Keratinocyte (primary cell): Measurements from ENCODE around the gene MAP4K3.

Source experiments
- EZH2 ChIP-seq: IDR thresholded peaks from one replicate; pipeline ENCODE4 v1.6.1; 2012; ENCODE audit warnings: inconsistent platforms, mild to moderate bottlenecking, low read length, moderate library complexity
- TF ChIP-seq, protein P1 (sequence below), 3 experiments: IDR thresholded peaks in 1 of 3; conservative IDR thresholded peaks in 1 of 3; optimal IDR thresholded peaks in 1 of 3; 2 replicates in 2 of 3; 3 replicates in 1 of 3; pipeline versions ENCODE3 to v1.5.1; 2011; ENCODE audit warnings: low read length in 3 of 3, mild to moderate bottlenecking in 3 of 3, moderate library complexity in 2 of 3, control low read depth in 1 of 3, inconsistent platforms in 1 of 3; ENCODE audit not compliant: insufficient read depth in 2 of 3; ENCODE audit errors: extremely low read depth in 1 of 3

DNA sequence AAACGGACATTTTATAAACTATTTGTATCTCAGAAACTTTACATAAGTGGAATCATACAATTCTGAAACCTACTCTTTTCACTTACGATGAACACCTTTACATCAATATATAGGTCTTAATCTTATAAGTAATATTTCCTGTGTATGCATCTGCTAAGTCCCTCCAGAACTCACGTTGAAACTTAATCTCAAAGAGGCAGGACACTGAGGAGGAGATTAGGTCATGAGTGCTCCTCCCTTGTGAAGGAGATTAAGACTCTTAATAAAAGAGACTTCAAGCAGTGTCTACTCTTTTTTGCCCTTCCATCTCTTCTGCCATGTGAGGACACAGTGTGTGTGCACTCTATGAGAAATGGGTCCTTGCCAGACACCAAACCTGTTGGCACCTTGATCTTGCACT is 98.6 kb downstream of the MAP4K3 start:
- TF ChIP-seq, protein P1, sequence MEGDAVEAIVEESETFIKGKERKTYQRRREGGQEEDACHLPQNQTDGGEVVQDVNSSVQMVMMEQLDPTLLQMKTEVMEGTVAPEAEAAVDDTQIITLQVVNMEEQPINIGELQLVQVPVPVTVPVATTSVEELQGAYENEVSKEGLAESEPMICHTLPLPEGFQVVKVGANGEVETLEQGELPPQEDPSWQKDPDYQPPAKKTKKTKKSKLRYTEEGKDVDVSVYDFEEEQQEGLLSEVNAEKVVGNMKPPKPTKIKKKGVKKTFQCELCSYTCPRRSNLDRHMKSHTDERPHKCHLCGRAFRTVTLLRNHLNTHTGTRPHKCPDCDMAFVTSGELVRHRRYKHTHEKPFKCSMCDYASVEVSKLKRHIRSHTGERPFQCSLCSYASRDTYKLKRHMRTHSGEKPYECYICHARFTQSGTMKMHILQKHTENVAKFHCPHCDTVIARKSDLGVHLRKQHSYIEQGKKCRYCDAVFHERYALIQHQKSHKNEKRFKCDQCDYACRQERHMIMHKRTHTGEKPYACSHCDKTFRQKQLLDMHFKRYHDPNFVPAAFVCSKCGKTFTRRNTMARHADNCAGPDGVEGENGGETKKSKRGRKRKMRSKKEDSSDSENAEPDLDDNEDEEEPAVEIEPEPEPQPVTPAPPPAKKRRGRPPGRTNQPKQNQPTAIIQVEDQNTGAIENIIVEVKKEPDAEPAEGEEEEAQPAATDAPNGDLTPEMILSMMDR (optimal IDR thresholded peaks at IDR 0.05 in 1 of 3, IDR thresholded peaks at IDR 0.05 in 1 of 3, conservative IDR thresholded peaks at IDR 0.05 in 1 of 3; ENCODE audit: extremely low read depth in 1 of 3, insufficient read depth in 2 of 3, low read length in 3 of 3), result no peak
- TF ChIP-seq EZH2, result no peak
